Brain microvascular endothelial cell (primary cell): ENCODE measurements around the gene RASAL3.

Source experiments
- DNase-seq: peaks from one replicate; pipeline ENCODE4 v3.0.0-alpha.2; 2020
- H3K27ac ChIP-seq: fragments of 250-450 bp; sonication (Bioruptor Pico); 2 replicates; pipeline ENCODE4 v1.5.1; 2020; ENCODE audit warnings: mild to moderate bottlenecking, moderate library complexity
- H3K27me3 ChIP-seq: fragments of 250-450 bp; sonication (Bioruptor Pico); replicated peaks from 2 replicates; pipeline ENCODE4 v1.5.1; 2020; ENCODE audit warnings: mild to moderate bottlenecking
- H3K36me3 ChIP-seq: fragments of 250-450 bp; sonication (Bioruptor Pico); replicated peaks from 2 replicates; pipeline ENCODE4 v1.5.1; 2020; ENCODE audit warnings: mild to moderate bottlenecking
- H3K4me3 ChIP-seq: 2 replicates; pipeline ENCODE4 v1.5.1; 2011; ENCODE audit warnings: low read depth, mild to moderate bottlenecking, control low read depth, low read length, moderate library complexity
- CTCF ChIP-seq: IDR thresholded peaks from 2 replicates; pipeline ENCODE4 v1.5.1; 2011; ENCODE audit warnings: low read depth, mild to moderate bottlenecking, moderate library complexity, low read length, control low read depth, inconsistent platforms; ENCODE audit errors: missing control alignments
- in situ Hi-C: cut with HindIII; loops from 2 replicates; pipeline ENCODE4 v1.10.0; 2017; ENCODE audit warnings: low sequenced_read_pairs, low pct_ligation_motif_present

The RASAL3 gene

GRCh38 chr19:15464394-15465385 lies at the start of gene RASAL3:
TSS of gene RASAL3 (minus strand) at chr19:15464544. CDS start at chr19:15464358, 186 bp downstream.
- Histone ChIP-seq H3K27ac (no peak within 1 kb of the TSS), H3K36me3 (no peaks in the 10 kb centered on the region), H3K27me3 (peaks cover 7% of the 10 kb centered on the region), H3K4me3 (no peak within 1 kb of the TSS)
- no peak for TF ChIP-seq CTCF
- in situ Hi-C loops = no loop called here
- DNase-seq = no peak

- Histone ChIP-seq H3K36me3 (no peaks in the 10 kb centered on the region), H3K27ac (no peak overlapping the region), H3K27me3 (peaks cover 16% of the 10 kb centered on the region), H3K4me3 (no peak overlapping the region)
- in situ Hi-C loops = no loop called here
- no peak for DNase-seq
- TF ChIP-seq CTCF = no peak
Observed at GRCh38 chr19:15511671-15512424, 47.5 kb upstream of the RASAL3 start.

- in situ Hi-C loops = no loop called here
Observed at GRCh38 chr19:15508035-15508710, 43.8 kb upstream of the RASAL3 start, which contains the start of gene CYP4F22. TSS of gene CYP4F22 (plus strand) at chr19:15508525. CDS start at chr19:15525337, 16,812 bp downstream.

DNA sequence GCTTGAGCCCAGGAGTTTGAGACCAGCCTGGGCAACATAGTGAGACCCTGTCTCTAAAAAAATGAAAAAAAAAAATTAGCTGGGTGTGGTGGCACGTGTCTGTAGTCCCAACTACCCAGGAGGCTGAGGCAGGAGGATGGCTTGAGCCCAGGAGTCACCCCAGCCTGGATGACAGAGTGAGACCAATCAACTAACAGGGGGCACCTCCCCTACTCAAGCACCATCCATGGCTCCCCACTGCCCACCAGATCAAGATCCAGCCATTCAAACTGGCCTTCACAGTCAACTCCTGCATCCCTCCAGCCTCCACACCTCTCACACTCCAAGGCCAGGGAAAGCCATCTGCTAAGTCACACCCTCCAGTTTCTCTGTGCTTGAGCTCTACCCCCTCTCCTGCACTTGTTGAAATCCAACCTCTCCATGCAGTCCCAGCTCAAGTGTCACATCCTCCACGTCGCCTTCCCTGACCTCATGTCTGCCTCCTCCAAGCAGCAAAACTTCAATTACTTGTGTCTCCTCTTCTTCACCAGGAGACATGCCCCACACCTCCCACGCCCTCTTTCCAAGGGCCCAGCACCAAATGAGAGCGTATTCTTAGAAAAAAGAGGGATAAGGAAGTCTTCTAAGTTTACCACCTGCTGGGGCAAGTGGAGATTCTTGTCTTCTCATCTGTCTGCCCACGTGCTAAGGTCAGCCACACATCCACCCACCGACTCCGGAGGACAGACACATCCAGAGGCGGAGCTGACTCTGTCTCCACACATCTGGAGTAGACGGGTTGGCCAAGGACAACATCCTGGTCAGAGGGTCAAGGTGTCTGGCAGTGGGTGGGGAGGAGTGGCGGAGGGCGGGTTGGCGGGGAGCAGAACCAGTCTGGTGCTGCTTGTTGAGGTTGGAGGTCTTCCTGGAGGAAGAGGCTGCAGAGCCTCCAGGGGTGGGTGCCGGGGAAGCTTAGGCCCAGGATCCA lies 43.0 kb upstream of the RASAL3 start:
- no peak overlapping the region for H3K27ac ChIP-seq
- H3K4me3 ChIP-seq = no peak overlapping the region
- no peaks in the 10 kb centered on the region for H3K36me3 ChIP-seq
- peaks cover 16% of the 10 kb centered on the region for H3K27me3 ChIP-seq
- no peak for DNase-seq
- TF ChIP-seq CTCF = no peak
- in situ Hi-C loops = no loop called here

More at GRCh38 chr19:15508035-15508710, 43.8 kb upstream of the RASAL3 start, which contains the start of gene CYP4F22:
- Histone ChIP-seq H3K27ac (no peak within 1 kb of the TSS), H3K27me3 (peaks cover 16% of the 10 kb centered on the region), H3K36me3 (no peaks in the 10 kb centered on the region), H3K4me3 (no peak within 1 kb of the TSS)
- TF ChIP-seq CTCF = no peak
- DNase-seq = no peak
